ENCODE measurements around the gene STKLD1.

GRCh38 chr9:133384736-133385321 is 8.7 kb downstream of the STKLD1 start:
- TF ChIP-seq, protein P1, sequence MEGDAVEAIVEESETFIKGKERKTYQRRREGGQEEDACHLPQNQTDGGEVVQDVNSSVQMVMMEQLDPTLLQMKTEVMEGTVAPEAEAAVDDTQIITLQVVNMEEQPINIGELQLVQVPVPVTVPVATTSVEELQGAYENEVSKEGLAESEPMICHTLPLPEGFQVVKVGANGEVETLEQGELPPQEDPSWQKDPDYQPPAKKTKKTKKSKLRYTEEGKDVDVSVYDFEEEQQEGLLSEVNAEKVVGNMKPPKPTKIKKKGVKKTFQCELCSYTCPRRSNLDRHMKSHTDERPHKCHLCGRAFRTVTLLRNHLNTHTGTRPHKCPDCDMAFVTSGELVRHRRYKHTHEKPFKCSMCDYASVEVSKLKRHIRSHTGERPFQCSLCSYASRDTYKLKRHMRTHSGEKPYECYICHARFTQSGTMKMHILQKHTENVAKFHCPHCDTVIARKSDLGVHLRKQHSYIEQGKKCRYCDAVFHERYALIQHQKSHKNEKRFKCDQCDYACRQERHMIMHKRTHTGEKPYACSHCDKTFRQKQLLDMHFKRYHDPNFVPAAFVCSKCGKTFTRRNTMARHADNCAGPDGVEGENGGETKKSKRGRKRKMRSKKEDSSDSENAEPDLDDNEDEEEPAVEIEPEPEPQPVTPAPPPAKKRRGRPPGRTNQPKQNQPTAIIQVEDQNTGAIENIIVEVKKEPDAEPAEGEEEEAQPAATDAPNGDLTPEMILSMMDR (IDR thresholded peaks at IDR 0.05; ENCODE audit: low read depth, low read length, poor library complexity, severe bottlenecking): no peak
- no peak for TF ChIP-seq EZH2phosphoT487 (IDR thresholded peaks at IDR 0.05; ENCODE audit: borderline replicate concordance, low read length)
